Measurements from ENCODE around the gene KHDRBS2. TPM values are rescaled to one million over a fixed set of nuclear protein-coding genes. Genes with fewer than 3 reads are reported as not detected.

Gene KHDRBS2
- polyA plus RNA-seq, 1 of the 3 experiments (the other 2 are of a cell fraction) = not detected

DNA sequence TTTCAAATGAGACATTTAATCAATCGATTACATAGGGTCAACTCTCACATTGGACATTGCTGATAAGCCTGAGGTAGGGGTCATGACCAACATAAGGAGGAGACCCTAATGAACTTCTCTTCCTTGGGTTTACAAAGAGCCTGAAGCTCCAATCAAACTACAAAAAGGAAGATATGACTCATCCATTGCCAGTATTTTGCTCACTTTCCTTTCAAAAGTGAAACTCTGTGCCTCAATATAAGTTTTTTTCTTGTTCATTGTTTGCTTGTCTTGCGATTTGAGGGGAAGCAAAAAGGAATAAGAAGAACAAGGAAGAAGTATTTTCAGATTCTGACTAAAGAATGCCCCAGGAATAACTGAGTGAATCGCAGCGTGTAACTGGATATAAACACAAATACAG, 38.8 kb upstream of the KHDRBS2 start (continued):
- TF ChIP-seq TCF12 (IDR thresholded peaks at IDR 0.05) (no peak), ELF1 (IDR thresholded peaks at IDR 0.05) (no peak), YY1 (IDR thresholded peaks at IDR 0.05; ENCODE audit: low read depth) (no peak), EZH2phosphoT487 (IDR thresholded peaks at IDR 0.05; ENCODE audit: borderline replicate concordance, low read depth) (no peak), SIN3A (IDR thresholded peaks at IDR 0.05; ENCODE audit: borderline replicate concordance, low read depth, low read length) (no peak), TAF1 (IDR thresholded peaks at IDR 0.05; ENCODE audit: borderline replicate concordance, low read depth, low read length) (no peak)
- TF ChIP-seq, protein P1, sequence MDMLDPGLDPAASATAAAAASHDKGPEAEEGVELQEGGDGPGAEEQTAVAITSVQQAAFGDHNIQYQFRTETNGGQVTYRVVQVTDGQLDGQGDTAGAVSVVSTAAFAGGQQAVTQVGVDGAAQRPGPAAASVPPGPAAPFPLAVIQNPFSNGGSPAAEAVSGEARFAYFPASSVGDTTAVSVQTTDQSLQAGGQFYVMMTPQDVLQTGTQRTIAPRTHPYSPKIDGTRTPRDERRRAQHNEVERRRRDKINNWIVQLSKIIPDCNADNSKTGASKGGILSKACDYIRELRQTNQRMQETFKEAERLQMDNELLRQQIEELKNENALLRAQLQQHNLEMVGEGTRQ (IDR thresholded peaks at IDR 0.05; ENCODE audit: borderline replicate concordance, low read depth, low read length) = no peak

DNA sequence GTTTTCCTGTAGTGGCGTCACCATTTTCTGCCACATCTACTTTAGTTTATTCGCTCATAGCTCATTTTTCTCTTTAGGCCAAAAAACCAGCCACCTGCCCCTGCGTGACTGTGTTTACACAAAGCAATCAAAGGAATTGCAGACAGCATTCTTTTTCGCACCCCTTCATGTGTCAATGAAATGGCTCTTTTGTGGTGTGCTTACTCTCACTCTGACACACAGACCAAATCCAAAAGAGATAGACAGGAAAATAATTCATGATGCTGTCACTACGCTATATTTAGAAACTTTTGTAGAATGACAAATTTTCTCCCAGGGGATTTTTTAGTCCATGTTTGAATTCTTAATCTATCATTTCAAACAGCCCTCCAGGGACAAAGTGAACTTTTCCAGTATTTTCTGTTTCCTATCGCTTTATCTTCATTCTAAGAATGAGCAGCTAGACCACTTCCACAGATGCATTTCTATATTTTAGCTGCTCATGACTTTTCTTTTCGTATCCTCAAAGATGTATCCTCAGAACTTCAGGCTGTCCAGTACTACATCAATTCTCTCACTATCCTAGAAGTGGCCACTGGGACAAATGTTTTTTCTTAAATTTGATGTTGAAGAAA, 37.9 kb upstream of the KHDRBS2 start:
- no peaks in the 10 kb centered on the region for H3K27me3 ChIP-seq (ENCODE audit: insufficient read depth)
- TF ChIP-seq POLR2AphosphoS5 (IDR thresholded peaks at IDR 0.05; ENCODE audit: low read depth, low read length) (no peak), MEF2A (IDR thresholded peaks at IDR 0.05; ENCODE audit: borderline replicate concordance, low read depth) (no peak), GABPA (IDR thresholded peaks at IDR 0.05; ENCODE audit: low read depth) (no peak), RFX5 (IDR thresholded peaks at IDR 0.05; ENCODE audit: low read length) (no peak), TCF12 (IDR thresholded peaks at IDR 0.05) (no peak), FOSL2 (IDR thresholded peaks at IDR 0.05; ENCODE audit: borderline replicate concordance, low read depth) (no peak), JUND (IDR thresholded peaks at IDR 0.05) (no peak), NRF1 (IDR thresholded peaks at IDR 0.05; ENCODE audit: low read depth, low read length) (no peak), TEAD4 (IDR thresholded peaks at IDR 0.05; ENCODE audit: borderline replicate concordance, insufficient read depth) (no peak), NFIC (IDR thresholded peaks at IDR 0.05; ENCODE audit: borderline replicate concordance) (no peak)
- TF ChIP-seq, protein P1 (IDR thresholded peaks at IDR 0.05; ENCODE audit: borderline replicate concordance, low read depth, low read length) = no peak
- H2AFZ ChIP-seq (ENCODE audit: low read depth) = no peak overlapping the region
- POLR2A ChIA-PET = no interaction called here
- H3K27ac ChIP-seq (ENCODE audit: low read depth in 2 of 2, low read length in 1 of 2) = no peak overlapping the region
- H4K20me1 ChIP-seq (ENCODE audit: insufficient read depth) = no peaks in the 10 kb centered on the region
- no peak overlapping the region for H3K4me2 ChIP-seq
- H3K9me3 ChIP-seq = no peaks in the 10 kb centered on the region
- 8% methylated on average over 7 of the region's 7 CpGs for WGBS (ENCODE audit: low lambda C conversion rate)
- no peak overlapping the region for H3K9ac ChIP-seq
- H3K9me2 ChIP-seq = no peaks in the 10 kb centered on the region
- CTCF ChIA-PET = no interaction called here
- no peaks in the 10 kb centered on the region; the same call in 1 of the 2 replicates for H3K79me2 ChIP-seq (ENCODE audit: insufficient read depth)
- H3K4me1 ChIP-seq (ENCODE audit: control insufficient read depth in 1 of 2, insufficient read depth in 2 of 2, low read depth in 1 of 2, low read length in 1 of 2) = no peaks in the 10 kb centered on the region
- H3K4me3 ChIP-seq (ENCODE audit: low read depth in 2 of 2, low read length in 1 of 2) = no peak overlapping the region
- DNase-seq = no peak
- no peaks in the 10 kb centered on the region for H3F3A ChIP-seq (replicated peaks; ENCODE audit: insufficient read depth)
- no peaks in the 10 kb centered on the region for H3K36me3 ChIP-seq (replicated peaks in 1 of 2; ENCODE audit: control insufficient read depth in 1 of 2, insufficient read depth in 2 of 2, low read length in 1 of 2)

Data from SK-N-SH (cell line).